HG03558 (cell line): ENCODE measurements around the gene ZC3H12C.
A peak's percentile ranks its signal among the peaks of the same experiment; 100 is the strongest.

Experiments
- ATAC-seq: cut with Tn5 transposase; IDR thresholded peaks from one replicate; pipeline ENCODE4 v1.9.1; 2021; ENCODE audit warnings: moderate number of reproducible peaks; ENCODE audit not compliant: unreplicated experiment; ENCODE audit errors: extremely low read depth

Gene ZC3H12C

DNA sequence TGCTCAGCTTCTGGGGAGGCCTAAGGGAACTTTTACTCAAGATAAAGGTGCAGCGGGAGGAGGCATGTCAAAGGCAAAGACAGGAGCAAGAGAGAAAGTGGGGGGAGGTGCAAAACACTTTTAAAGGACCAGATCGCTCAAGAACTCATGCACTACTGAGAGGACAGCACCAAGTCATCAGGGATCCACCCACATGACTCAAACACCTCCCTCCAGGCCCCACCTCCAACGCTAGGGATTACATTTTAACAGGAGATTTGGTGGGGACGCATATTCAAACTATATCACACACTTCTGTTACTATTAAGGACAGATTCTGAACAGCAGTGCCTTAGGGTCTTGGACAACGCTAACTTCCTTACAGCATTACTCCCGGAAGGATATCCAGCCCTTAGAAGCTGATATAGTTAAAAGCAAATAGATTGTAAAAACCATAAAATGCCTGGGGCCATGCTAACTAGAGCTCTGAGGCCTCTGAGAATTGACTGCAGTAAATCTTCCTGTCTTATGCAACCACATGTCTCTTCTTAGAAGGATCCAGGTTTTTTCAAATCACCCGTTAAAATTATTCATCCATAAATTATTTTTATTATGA, 16.7 kb upstream of the ZC3H12C start:
- no peak for ATAC-seq

- ATAC-seq, result peak; percentile 12
These were observed 15.8 kb upstream of the ZC3H12C start for GRCh38 chr11:110077346-110077745.

- peak; percentile 85 for ATAC-seq
These were observed 15.3 kb upstream of the ZC3H12C start for GRCh38 chr11:110077831-110078325.

- ATAC-seq, result no peak
These were observed 14.2 kb upstream of the ZC3H12C start for GRCh38 chr11:110078923-110079544.

GRCh38 chr11:110079726-110080125, 13.5 kb upstream of the ZC3H12C start:
- no peak for ATAC-seq

DNA sequence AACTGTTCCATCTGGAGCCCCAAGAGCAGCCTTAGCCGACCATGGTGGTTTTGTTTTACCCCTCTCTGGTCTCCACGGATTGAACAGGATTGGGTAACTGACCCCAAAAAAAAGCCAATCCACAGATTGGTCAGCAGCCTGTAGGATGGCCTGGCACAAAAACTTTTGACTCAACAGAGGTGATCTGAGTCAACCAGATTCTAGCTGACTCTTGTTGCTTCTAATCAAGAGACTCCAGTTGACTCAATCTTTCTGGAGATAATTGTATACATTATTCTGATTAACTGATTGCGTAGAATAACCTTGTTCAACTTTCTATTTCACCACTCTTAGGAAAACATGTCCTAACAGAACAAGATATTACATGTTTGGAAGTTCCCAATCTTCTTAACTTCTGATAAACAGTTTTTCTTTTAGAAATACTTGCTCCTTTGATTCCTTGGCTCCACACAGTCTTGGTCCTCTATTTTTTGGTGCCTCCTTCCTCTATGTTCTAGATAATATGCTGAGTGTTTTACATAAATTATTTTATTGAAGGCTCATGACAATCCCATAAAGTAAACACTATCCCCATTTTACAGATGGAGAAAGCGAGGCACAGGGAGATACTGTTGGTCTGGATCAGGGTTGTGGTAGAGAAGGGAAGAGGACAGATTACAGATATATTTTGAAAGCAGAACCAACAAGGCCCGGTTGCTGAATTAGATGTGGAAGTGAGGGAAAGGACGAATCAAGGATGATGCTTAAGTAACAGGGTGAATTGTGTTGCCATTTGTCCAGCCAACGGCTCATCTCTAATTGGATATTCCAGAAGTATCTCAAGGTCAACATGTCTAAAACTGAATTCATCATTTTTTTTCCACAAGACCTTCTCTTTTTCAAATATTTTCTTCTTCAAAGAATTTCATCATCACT, 11.5 kb upstream of the ZC3H12C start:
- no peak for ATAC-seq

DNA sequence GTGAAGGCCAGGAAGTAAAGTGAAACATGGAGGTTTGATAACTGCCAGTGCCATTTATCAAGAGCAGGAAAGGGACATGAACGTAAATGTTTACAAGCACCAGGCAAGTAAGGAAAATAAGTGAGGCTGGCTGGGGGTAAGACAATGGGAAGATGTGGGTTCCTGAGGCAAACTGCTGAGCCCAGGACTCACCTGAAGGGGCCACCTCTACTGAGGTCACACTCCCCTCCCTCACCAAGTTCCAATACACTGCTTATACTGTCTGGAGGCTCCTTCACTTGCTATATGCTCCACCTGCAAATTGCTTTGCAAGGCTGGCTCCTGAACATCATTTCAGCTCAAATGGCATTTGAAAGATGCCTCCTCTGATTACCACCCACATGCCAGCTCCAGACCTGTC, 10.3 kb upstream of the ZC3H12C start:
- no peak for ATAC-seq

- ATAC-seq, result no peak
These were observed 7.8 kb upstream of the ZC3H12C start for GRCh38 chr11:110085255-110085838.

DNA sequence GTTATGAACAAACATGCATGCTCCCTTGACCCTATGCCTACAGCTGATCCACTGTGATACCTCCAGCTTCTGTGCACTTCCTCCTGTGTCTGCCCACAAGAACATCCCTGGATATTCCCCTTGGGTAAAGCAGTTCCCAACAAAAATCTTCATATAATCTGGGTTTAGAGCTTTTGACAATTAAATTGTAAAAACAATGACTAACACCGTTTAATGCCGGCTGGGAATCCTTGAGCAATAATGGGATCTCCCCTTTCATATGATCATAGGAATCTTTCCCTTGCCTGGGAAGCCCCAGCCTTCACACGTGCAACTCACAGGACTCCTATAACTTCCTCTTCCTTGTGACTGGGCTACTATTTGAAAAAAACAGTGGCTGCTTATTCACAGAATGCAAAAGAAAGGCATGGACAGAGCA, 6.3 kb upstream of the ZC3H12C start:
- no peak for ATAC-seq

DNA sequence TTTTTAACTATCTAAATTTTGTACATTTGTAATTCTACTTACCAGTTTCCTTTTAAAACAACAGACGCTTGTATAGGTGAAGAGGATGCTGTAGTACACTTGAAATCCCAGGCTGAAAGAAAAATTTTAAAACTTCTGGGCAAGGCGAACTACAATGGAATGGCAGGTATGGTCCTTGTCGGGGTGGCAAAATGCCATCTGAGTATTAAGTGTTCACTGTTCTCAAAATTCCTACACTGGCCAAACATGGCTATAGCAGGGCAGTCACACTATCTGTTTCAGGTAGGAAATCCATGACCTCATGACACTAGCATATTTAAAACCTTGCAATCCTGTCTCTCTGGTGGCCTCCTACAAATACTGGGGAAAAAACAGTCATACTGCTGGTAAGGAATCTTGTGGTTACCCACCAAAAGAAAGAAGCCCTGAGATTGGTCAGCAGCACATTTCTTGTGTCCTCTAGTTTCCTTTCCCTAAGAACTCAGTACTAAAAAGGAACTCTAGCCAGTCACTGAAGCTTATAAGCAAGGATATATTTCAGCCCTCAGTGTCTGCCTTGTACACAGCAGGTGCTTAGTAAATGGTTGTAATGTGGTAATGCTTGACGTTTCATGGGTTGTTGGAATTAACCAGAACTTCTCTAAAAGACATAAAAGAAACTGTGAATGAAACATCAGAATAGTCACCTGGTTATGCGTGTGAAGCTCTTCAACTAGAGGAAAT, 5.2 kb upstream of the ZC3H12C start:
- no peak for ATAC-seq

DNA sequence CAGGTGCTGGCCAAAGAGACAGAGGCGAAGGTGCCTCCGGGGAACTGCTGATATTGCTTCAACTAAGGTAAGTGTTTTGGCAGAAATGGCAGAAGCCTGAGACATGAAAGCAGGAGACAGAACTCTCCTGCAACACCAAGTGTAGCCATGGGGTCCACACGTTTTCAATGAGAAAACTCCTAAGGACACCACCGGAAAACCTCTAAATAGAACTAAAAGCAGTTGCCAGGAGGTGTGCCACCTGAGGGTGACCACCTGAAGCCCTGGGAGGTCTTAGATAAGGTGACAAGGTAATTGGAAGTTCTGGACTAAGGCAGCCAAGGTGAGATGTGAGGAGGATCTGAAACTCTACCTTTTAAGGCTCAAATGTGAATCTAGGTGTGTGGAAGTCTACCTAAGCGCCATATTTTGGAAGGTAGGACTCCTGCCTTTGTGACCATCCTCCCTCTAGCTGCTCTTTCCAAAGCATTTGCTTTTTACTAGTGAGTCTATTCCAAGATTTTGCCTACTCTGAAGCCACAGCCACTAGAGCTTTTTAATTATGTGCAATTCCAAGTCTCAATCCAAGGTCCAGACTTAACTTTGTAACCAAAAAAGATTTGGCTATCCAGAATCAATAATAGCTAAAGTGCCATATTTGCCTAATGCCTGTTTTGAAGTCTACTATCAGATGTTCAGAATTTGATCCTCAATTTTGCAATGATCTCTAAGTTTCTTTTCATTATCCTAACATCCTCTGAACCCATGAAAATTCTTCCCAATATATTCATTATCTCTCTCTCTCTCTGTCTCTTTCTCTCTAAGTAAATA, 4.5 kb upstream of the ZC3H12C start:
- ATAC-seq, result no peak

- ATAC-seq, result peak; percentile 35
These were observed 3.4 kb upstream of the ZC3H12C start for GRCh38 chr11:110089617-110090282.

- no peak for ATAC-seq
These were observed 2.6 kb upstream of the ZC3H12C start for GRCh38 chr11:110090466-110091026.

DNA sequence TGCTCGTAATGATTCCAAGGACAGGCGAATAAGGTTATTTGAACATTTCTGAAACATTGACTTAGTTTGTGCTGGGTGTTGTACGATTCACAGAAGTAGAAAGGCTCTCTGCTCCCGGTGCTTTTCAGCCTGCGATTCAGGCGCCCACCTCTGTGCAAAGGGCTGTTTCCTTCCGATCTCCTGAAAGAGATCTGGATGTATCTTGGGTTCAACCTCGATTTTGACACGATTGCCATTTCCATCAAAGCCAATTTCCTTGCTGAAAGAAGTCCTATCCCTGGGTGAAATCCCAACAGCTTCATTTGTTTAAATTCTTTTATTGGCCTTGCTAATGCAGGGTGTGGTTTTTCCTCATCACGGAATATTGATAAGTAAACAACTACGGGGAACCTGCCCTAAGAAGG, 1.1 kb upstream of the ZC3H12C start:
- no peak for ATAC-seq

- ATAC-seq, result no peak
These were observed 460 bp downstream of the ZC3H12C start for GRCh38 chr11:110093407-110094297.

DNA sequence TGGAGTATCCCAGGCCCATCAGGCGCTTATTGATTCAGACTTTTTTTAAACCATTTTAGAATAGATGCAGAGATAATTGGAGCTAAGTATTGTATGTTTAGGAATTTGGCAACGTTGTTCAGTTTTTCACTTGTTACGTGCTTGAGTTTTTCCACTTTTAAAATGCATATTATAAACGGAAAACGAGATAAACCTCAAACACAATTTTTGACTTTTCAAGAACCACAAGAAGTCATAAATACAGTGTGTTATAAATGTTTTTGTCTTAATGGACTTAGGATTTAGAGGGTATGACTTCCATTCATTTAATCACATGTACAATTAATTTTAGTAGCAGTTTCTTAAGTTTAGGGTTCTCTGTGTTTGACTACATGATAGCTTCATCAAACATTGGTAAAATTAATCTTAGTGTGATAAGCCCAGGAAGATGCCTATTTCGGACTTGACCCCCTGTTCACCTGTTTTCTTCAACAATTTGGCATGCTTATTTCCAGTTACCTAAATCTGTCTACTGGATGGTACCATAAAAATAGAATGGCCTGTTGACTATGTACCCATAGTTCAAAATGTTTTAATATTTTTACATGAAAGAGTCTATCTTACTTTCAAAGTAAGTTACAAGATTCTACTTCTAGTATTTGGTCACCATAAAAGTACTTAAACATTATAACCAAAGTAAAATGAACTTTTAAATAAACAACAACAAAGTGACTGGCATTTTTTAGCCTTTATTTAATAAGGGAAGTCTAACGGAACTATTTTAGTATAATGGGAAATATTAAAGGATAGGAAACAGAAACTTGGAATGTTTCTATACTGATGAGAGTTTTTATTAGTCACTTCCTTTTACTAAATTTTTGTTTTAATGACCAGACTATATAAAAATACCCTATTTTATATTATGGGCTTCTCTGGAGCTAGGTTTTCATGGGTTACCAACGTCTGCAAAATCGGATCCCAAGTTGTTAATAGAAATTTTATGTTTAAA, 1.4 kb downstream of the ZC3H12C start:
- ATAC-seq, result no peak
